PFSK-1 (cell line): ENCODE measurements around the gene FSCN2.

ENCODE experiments used
- FOXP2 ChIP-seq: optimal IDR thresholded peaks from 2 replicates; pipeline ENCODE3; 2011; ENCODE audit warnings: borderline replicate concordance, control low read depth, inconsistent platforms; ENCODE audit not compliant: insufficient read depth; ENCODE audit errors: extremely low read length, extremely low read depth
- POLR2AphosphoS5 ChIP-seq: IDR thresholded peaks from 2 replicates; pipeline ENCODE4 v1.6.1; 2012; ENCODE audit warnings: low read depth, mild to moderate bottlenecking, control low read depth, low read length, moderate library complexity
- SIN3A ChIP-seq: IDR thresholded peaks from 2 replicates; pipeline ENCODE4 v1.6.1; 2012; ENCODE audit warnings: mild to moderate bottlenecking, low read length, moderate library complexity, borderline replicate concordance; ENCODE audit not compliant: insufficient read depth
- TAF1 ChIP-seq: IDR thresholded peaks from 2 replicates; pipeline ENCODE4 v1.6.1; 2012; ENCODE audit warnings: low read length, control low read depth, borderline replicate concordance; ENCODE audit not compliant: insufficient read depth
- TF ChIP-seq, protein P1 (sequence below), 2 experiments: IDR thresholded peaks; 2 replicates each; pipeline versions ENCODE4 v1.6.1 to v1.8.0; 2011 to 2012; ENCODE audit warnings: low read depth in 2 of 2, low read length in 2 of 2, control low read depth in 1 of 2, inconsistent platforms in 1 of 2, mild to moderate bottlenecking in 1 of 2, moderate library complexity in 1 of 2; ENCODE audit not compliant: insufficient read depth in 1 of 2

FSCN2 gene

DNA sequence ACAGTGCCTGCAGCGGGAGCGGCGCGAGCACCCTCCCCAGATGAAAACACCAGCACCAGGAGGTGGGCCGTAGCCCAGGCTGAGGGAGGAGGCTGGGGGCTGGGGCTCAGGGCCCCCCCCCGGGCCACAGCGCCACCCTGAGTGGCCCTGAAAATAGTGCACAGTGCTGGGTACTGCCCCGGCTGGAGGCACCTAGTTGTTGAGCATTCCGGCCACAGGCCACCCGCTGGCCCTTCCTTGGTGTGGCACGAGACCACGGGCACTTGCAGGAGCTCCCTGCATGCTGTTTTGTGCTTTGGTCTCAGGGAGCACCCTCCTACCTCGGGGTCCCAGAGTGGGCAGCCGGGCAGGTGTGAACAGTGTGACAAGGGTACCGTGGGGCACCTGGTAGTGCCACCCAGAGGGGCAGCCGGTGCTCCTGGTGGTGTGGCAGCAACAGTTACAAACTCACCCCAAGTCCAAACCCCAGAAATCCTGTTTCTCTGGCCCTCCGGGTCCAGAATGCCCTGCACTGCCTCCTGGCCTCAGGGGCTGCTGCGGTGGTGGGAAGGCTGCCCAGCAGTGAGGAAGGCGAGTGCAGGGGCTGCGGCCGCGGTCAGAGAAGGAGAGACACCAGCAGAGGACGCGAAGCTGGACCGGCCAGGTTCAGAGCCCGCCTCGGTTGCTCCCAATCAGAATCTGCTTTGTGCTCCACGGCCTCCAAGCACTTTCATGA is 11.9 kb downstream of the FSCN2 start:
- no peak for TF ChIP-seq SIN3A
- TF ChIP-seq, protein P1, sequence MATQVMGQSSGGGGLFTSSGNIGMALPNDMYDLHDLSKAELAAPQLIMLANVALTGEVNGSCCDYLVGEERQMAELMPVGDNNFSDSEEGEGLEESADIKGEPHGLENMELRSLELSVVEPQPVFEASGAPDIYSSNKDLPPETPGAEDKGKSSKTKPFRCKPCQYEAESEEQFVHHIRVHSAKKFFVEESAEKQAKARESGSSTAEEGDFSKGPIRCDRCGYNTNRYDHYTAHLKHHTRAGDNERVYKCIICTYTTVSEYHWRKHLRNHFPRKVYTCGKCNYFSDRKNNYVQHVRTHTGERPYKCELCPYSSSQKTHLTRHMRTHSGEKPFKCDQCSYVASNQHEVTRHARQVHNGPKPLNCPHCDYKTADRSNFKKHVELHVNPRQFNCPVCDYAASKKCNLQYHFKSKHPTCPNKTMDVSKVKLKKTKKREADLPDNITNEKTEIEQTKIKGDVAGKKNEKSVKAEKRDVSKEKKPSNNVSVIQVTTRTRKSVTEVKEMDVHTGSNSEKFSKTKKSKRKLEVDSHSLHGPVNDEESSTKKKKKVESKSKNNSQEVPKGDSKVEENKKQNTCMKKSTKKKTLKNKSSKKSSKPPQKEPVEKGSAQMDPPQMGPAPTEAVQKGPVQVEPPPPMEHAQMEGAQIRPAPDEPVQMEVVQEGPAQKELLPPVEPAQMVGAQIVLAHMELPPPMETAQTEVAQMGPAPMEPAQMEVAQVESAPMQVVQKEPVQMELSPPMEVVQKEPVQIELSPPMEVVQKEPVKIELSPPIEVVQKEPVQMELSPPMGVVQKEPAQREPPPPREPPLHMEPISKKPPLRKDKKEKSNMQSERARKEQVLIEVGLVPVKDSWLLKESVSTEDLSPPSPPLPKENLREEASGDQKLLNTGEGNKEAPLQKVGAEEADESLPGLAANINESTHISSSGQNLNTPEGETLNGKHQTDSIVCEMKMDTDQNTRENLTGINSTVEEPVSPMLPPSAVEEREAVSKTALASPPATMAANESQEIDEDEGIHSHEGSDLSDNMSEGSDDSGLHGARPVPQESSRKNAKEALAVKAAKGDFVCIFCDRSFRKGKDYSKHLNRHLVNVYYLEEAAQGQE (IDR thresholded peaks at IDR 0.05; ENCODE audit: insufficient read depth in 1 of 2, low read depth in 2 of 2, low read length in 2 of 2), result no peak

DNA sequence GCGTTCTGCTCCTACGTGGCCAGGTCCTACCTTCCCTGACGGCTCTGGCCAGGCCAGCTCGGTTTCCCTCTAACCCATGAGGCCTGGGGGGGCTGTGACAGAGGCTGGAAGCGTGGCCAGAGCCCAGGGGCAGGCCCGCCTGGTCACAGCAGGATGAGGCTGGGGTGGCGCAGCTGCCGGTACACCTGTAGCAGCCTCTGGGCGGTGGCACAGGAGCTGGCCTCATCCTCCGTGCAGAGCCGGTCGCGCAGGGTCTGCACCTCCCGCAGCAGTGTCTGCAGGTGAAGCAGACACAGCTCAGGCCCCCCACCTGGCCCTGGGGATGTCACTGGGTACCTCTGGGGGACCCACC is 12.5 kb downstream of the FSCN2 start:
- no peak for TF ChIP-seq FOXP2
- TF ChIP-seq, protein P1 (IDR thresholded peaks at IDR 0.05; ENCODE audit: insufficient read depth in 1 of 2, low read depth in 2 of 2, low read length in 2 of 2), result no peak
- TF ChIP-seq TAF1, result no peak
- no peak for TF ChIP-seq POLR2AphosphoS5
- no peak for TF ChIP-seq SIN3A

DNA sequence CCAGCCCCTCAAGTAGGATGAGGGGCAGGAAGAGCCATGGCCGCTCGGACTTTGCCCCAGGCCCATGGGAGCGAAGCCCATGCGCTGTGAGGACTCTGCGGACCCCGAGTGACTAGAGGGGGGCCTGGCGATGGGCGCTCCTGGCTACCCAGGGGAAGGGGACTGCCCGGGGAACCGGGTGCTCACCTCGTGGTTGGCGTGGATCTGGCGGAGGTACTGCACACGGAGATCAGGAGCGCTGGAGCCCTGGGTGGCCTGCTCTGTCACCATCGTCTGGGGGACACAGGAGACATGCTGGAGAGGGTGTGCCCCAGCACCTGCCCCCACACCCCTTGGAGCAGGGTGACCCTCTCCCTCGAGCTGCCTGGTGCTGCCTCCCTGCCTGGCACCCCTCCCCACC is 12.9 kb downstream of the FSCN2 start:
- TF ChIP-seq, protein P1 (IDR thresholded peaks at IDR 0.05; ENCODE audit: insufficient read depth in 1 of 2, low read depth in 2 of 2, low read length in 2 of 2), result no peak

DNA sequence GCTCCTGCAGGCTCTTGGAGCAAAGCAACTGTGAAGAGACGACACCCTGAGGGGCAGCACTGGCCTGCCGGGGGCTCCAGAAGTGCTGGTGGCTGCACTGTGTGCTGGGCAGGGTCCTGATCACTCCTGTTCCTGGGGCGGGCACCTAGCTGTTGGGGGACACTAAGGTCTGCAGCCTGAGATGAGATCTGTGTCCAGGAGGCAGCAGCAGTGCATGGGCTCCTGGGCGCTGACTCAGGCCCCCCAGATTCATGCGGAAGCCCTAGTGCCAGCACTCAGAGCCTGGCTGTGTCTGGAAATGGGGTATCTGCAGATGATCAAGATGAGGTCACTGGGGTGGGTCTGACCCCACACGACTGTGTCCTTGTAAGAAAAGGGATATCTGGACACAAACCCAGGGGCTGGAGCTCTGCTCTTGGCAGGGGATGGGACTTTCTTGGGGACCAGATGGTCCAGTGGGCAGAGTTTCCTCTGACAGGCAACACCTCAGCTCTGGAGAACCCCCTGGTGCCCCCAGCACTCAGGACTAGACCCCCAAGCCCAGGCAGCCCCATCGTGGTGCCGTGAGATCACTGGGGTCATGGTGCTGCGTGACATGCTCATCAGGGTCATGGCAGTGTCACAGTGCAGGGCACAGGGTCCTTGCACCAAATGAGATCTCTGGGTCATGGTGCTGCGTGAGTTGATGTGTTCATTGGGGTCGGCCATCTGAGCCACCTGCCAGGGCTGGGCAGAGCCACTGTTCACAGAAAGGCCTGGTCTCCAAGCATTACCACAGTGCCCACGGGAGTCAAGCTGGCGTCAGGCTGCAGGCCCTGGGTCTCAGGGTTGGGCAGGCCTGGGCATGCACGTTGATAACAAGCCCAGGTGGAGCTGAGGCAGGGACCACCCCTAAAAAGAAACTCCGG is 14.5 kb downstream of the FSCN2 start:
- TF ChIP-seq, protein P1 (IDR thresholded peaks at IDR 0.05; ENCODE audit: insufficient read depth in 1 of 2, low read depth in 2 of 2, low read length in 2 of 2), result no peak
- peak; percentile 31; the same call in 1 of the 2 replicates for TF ChIP-seq POLR2AphosphoS5

DNA sequence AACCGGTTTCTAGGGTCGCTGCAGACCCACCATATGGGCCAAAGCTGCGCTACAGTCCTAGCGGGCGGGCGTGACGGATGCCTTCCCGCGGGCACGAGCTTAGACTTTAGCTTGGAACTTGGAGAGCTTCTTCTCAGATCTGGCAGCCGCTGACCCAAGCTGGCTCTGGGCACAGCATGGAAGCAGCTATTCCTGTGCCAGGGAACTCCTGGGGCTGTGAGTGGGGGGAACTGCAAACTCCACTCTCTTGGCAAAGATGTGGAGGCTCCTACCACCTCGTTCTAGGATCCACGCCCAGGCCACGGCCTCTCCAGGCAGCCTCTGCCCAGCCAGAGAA is 15.1 kb downstream of the FSCN2 start:
- TF ChIP-seq SIN3A (no peak), TAF1 (no peak), FOXP2 (no peak), POLR2AphosphoS5 (no peak)
- TF ChIP-seq, protein P1 (IDR thresholded peaks at IDR 0.05; ENCODE audit: insufficient read depth in 1 of 2, low read depth in 2 of 2, low read length in 2 of 2), result no peak
